Activated CD4-positive, alpha-beta T cell treated with anti-CD3 and anti-CD28 coated beads for 36 hours (primary cell): ENCODE measurements around the gene NDUFAB1. TPM values are rescaled to one million over a fixed set of nuclear protein-coding genes. Genes with fewer than 3 reads are reported as not detected.
"Not testable (repeated sequence)": the region's sequence is repeated elsewhere in the genome, so short reads cannot be mapped to it uniquely, and the experiment has no call there.

Experiments used
- ATAC-seq: fragments of 200-7000 bp; cut with Tn5 transposase; one replicate; pipeline ENCODE4 v1.10.0; 2021; ENCODE audit warnings: mild to moderate bottlenecking, moderate library complexity
- CTCF ChIA-PET: fragments of 350-600 bp; sonication (Branson Sonifier 250); formaldehyde crosslinking; loops from one replicate; lab custom pipeline; 2021; ENCODE audit warnings: antibody characterized with exemption; lab: Charles Lee
- POLR2A ChIA-PET: fragments of 350-600 bp; sonication (Branson Sonifier 250); formaldehyde crosslinking; loops from one replicate; lab custom pipeline; 2021; ENCODE audit warnings: antibody characterized with exemption, inconsistent platforms; lab: Charles Lee
- DNase-seq: peaks from one replicate; pipeline ENCODE4 v3.0.0-alpha.2; 2020
- H3K27ac Mint-ChIP-seq: one replicate; pipeline ENCODE4 v1.8.0; 2021; ENCODE audit warnings: mixed read lengths
- H3K27me3 Mint-ChIP-seq: one replicate; pipeline ENCODE4 v1.8.0; 2021; ENCODE audit warnings: mixed read lengths
- H3K36me3 Mint-ChIP-seq: one replicate; pipeline ENCODE4 v1.8.0; 2021; ENCODE audit warnings: low read depth, mixed read lengths
- H3K4me1 Mint-ChIP-seq: one replicate; pipeline ENCODE4 v1.8.0; 2021; ENCODE audit warnings: mixed read lengths
- H3K4me3 Mint-ChIP-seq: one replicate; pipeline ENCODE4 v1.8.0; 2021; ENCODE audit warnings: mild to moderate bottlenecking, moderate library complexity, mixed read lengths
- H3K9me3 Mint-ChIP-seq: one replicate; pipeline ENCODE4 v1.8.0; 2021; ENCODE audit warnings: low read depth, mixed read lengths
- intact Hi-C, 2 experiments: fragments of 100-400 bp; cut with DNase I in 1 of 2; cut with micrococcal nuclease in 1 of 2; formaldehyde crosslinking; loops; one replicate each; pipeline versions ENCODE4 v1.14.2 to v1.15.1; 2022 to 2024; cut with DNase I, micrococcal nuclease
- total RNA-seq, 2 experiments: library from RNA; stranded (reverse); gene quantifications; one replicate each; pipeline ENCODE4 v1.2.3, GENCODE V29; 2021

NDUFAB1 gene
- total RNA-seq: 100 to 1,000 TPM in 1 of 2 experiments, 10 to 100 TPM in 1; 81.5 to 158 TPM

DNA sequence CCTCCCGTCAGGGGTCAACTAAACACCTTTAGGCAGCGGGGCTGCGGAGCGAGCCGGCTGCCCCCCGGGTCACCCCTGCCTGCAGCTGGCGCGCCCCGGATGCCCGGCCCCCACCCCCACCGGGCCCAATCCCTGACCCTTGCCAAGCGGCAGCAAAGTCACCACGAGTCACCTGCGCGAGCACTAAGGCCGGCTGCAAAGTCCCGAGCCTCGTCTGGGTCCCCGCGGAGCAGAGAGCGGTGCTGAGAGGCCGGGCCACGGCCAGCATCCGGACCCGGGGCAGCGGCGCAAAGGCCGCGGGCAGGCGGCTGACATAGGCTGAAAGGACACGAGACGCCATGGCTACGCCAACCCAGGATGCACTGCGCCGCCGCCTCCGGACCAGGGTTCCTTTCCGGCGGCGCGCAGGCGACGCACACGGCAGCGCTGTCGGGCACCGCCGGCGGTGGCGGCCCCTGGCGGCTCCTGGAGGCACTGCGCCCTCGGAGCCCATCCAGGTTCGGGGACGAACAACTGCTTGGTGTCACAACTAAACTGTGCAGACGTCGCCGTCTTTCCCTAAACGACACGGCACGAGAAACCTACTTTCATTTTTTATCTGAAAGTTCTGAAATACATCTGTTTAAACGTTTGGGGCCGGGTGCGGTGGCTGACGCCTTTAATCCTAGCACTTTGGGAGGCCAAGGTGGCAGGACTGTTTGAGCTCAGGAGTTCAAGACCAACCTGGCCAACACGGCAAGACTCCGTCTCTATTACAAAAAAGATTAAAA is at the start of gene NDUFAB1:
TSS of gene NDUFAB1 (minus strand) at position 366 of the 770 bp plus-strand sequence. CDS start at position 340, 26 bp downstream.
- ChIA-PET CTCF (interaction anchor here (0.5 to 1.6 kb wide), 13 partner anchors 12 to 379 kb away, joined by 3 to 9 read pairs (median 3); partner anchors contain the start of gene UBFD1), POLR2A (interaction anchor here (0.9 kb wide), 1 partner anchor 39 kb away, joined by 3 read pairs; the partner anchor contains the start of genes EARS2 and UBFD1)
- Mint-ChIP-seq H3K27me3 (no peaks in the 10 kb centered on the region), H3K36me3 (peaks cover 27% of the 10 kb centered on the region), H3K4me1 (peaks cover 36% of the 10 kb centered on the region), H3K4me3 (peak within 1 kb of the TSS; percentile 79), H3K27ac (peak within 1 kb of the TSS; percentile 80), H3K9me3 (no peaks in the 10 kb centered on the region)
- intact Hi-C loops: loop anchor here (1.0 to 5.0 kb wide), 11 partner anchors 39 to 1644 kb away; partner anchors contain the start of genes EARS2 (in 2 of the 2), UBFD1 (in 2 of the 2), COG7 (in 1 of the 2) and DCTN5 (in 1 of the 2)
- ATAC-seq (peak; percentile 97), DNase-seq (peak; percentile 96)

DNA sequence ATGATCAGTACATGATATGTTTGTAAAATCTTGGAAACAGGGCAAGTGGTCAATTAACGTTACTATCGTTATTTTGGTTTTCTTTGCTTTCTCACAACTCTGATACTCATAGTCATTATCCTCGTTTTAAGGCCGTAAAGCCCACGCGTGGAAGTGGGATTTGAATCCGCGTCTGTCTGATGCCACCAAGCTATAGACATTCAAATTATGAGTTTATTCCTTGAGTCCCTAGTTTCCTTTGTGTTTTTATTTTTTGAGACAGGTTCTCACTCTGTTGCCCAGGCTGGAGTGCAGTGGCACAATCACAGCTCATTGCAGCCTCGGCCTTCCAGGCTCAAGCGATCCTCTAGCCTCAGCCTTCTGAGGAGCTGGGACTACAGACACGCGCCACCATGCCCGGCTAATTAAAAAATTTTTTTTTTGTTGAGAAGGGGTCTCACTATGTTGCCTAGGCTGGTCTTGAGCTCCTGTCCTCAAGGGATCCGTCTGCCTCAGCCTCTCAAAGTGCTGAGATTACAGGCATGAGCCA is 46.2 kb upstream of the NDUFAB1 start:
- H3K27me3 Mint-ChIP-seq: no peaks in the 10 kb centered on the region
- peak overlapping the region; percentile 100 for H3K4me3 Mint-ChIP-seq
- H3K36me3 Mint-ChIP-seq: peaks cover 43% of the 10 kb centered on the region
- H3K4me1 Mint-ChIP-seq: peaks cover 40% of the 10 kb centered on the region
- H3K27ac Mint-ChIP-seq: peak overlapping the region; percentile 96
- no peaks in the 10 kb centered on the region for H3K9me3 Mint-ChIP-seq
- CTCF ChIA-PET: interaction anchor here (1.1 to 2.2 kb wide), 2 partner anchors 26 to 35 kb away, joined by 3 to 7 read pairs; no protein-coding TSS in a partner anchor
- intact Hi-C loops: no loop called here
- ATAC-seq (no peak), DNase-seq (no peak)
- POLR2A ChIA-PET: interaction anchor here (1.0 kb wide), 1 partner anchor 35 kb away, joined by 3 read pairs; no protein-coding TSS in a partner anchor

DNA sequence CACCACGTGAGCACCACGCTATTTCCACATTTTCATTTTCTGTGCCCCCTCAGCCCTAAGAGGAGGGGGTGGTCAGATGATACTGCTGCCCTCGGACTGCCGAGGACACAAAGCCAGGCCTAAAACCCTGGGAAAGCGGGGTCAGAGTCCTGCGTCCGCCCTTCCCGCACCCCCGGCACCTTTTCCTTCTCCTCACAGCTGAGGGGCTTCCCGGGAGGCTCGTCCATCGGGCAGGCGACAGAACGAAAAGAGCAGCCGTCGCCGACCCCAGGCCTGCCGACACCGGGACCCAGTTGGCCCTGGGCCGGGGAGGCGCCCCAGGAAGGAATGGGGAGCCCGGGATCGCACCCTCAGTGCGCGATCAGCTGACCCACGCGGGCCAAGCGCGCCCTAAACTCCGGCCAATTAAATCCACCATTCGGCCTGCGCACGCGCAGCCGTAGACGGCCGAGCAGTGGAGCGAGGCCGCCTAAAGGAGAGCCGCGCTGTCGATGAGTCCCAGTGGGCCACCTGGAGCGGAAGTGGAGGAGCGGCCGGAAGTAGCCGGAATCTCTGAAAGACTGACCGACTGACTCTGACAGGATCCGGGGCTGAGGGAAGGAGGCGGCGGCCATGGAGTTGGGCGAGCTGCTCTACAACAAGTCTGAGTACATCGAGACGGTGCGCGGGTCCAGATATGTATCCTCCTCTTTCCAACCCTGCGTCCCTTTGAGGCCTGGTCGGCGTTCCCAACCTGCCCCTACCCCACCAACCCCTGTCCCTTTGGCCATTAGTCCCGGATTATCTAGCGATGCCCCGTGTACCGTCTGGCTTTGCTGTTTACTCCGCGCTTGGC is 45.0 kb upstream of the NDUFAB1 start, which contains the start of the genes DCTN5 and PALB2:
TSS of gene DCTN5 (plus strand) at position 536 of the 835 bp plus-strand sequence. CDS start at position 613, 77 bp downstream.
TSS of gene PALB2 (minus strand) at position 380 of the 835 bp plus-strand sequence. CDS start at position 227, 153 bp downstream.
- ATAC-seq (peak; percentile 98), DNase-seq (peak; percentile 93)
- peaks cover 34% of the 10 kb centered on the region for H3K4me1 Mint-ChIP-seq
- peak within 1 kb of the TSS; percentile 96 for H3K27ac Mint-ChIP-seq
- intact Hi-C loops: loop anchor here (1.0 to 2.0 kb wide), 9 partner anchors 30 to 898 kb away; partner anchors contain the start of genes EARS2 (in 2 of the 2), PLK1 (in 2 of the 2), UBFD1 (in 2 of the 2) and COG7 (in 1 of the 2)
- peaks cover 34% of the 10 kb centered on the region for H3K36me3 Mint-ChIP-seq
- ChIA-PET POLR2A (interaction anchor here (1.0 kb wide), 1 partner anchor 38 kb away, joined by 7 read pairs; the partner anchor contains the start of gene PLK1), CTCF (interaction anchor here (0.7 to 2.2 kb wide), 3 partner anchors 27 to 83 kb away, joined by 3 to 7 read pairs (median 3); no protein-coding TSS in a partner anchor)
- H3K4me3 Mint-ChIP-seq: peak within 1 kb of the TSS; percentile 100
- no peaks in the 10 kb centered on the region for H3K9me3 Mint-ChIP-seq
- H3K27me3 Mint-ChIP-seq: no peaks in the 10 kb centered on the region

DNA sequence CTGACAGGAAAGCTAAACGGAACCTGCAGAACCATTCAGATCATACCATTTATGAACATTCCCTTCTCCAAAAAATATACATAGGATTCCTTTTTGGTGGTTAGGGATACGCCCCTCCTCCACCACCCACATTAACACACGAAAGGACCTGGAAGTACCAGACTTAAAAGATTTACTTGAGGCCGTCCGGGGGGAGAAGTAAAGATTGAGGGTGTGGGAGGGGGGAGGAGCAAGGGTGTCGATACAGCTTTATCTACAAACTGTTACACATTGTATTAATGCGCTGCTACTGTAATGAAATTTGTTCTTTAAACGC is 44.5 kb upstream of the NDUFAB1 start:
- intact Hi-C loops: loop anchor here (2.0 kb wide), 4 partner anchors 30 to 898 kb away; partner anchors contain the start of genes COG7 (in 1 of the 2), PLK1 (in 1 of the 2) and RBBP6 (in 1 of the 2)
- ATAC-seq (peak; percentile 14), DNase-seq (no peak)
- CTCF ChIA-PET: interaction anchor here (0.7 to 1.3 kb wide), 3 partner anchors 9 to 82 kb away, joined by 3 to 6 read pairs (median 4); partner anchors contain the start of gene NDUFAB1
- POLR2A ChIA-PET: interaction anchor here (0.6 kb wide), 1 partner anchor 99 kb away, joined by 10 read pairs; no protein-coding TSS in a partner anchor
- H3K4me1 Mint-ChIP-seq: peaks cover 28% of the 10 kb centered on the region
- H3K36me3 Mint-ChIP-seq: peaks cover 34% of the 10 kb centered on the region
- peak overlapping the region; percentile 100 for H3K4me3 Mint-ChIP-seq
- no peaks in the 10 kb centered on the region for H3K9me3 Mint-ChIP-seq
- peak overlapping the region; percentile 95 for H3K27ac Mint-ChIP-seq
- H3K27me3 Mint-ChIP-seq: no peaks in the 10 kb centered on the region

DNA sequence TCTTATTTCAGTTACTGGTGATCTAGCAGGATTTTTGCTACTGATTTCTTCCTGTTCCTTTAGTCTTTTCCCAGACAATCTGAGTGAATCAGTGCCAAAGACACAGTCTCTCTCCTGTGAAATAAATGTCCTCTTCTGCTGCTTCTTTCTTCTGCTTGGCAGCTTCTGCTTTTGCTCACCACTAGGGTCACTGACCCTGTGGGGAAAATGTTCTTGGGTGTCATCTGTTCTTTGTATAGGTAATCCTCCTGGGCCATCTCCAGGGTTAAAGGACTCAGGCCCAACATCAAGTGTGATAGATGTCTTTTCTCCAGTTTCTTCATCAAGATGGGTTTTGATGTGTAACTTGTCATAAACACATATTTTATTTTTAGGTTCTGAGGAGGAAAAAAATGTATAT is 39.8 kb upstream of the NDUFAB1 start:
- ChIA-PET CTCF (no interaction called here), POLR2A (no interaction called here)
- no peak for DNase-seq
- Mint-ChIP-seq H3K9me3 (no peaks in the 10 kb centered on the region), H3K27ac (no peak overlapping the region), H3K4me1 (peaks cover 20% of the 10 kb centered on the region), H3K36me3 (peaks cover 43% of the 10 kb centered on the region), H3K4me3 (no peak overlapping the region), H3K27me3 (no peaks in the 10 kb centered on the region)
- intact Hi-C loops: no loop called here
- ATAC-seq: no peak

DNA sequence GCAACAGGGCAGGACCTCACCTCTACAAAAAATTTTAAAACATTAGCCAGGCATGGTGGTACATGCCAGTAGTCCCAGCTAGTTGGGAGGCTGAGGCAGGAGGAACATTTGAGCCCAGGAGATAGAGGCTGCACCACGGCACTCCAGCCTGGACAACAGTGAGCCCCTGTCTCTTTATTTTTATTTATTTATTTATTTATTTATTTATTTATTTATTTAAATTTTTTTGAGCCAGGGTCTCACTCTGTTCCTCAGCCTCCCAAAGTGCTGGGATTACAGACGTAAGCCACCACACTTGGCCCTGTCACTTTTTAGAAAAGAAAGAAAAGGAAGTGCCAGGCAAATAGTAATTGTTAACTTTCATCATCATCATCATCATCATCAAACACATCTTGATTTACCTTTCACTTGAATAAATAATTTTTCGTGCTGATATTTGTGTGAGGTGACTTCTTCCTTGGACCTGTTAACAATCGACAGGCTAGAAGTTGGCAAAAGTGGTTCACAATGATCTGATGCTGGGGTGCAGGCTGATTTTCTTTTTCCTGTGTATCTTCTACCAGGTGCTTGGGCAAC is 38.4 kb upstream of the NDUFAB1 start:
- Mint-ChIP-seq H3K9me3 (no peaks in the 10 kb centered on the region), H3K36me3 (peaks cover 53% of the 10 kb centered on the region), H3K27me3 (no peaks in the 10 kb centered on the region), H3K4me3 (no peak overlapping the region), H3K27ac (no peak overlapping the region), H3K4me1 (peaks cover 12% of the 10 kb centered on the region)
- CTCF ChIA-PET: no interaction called here
- intact Hi-C loops: no loop called here
- no peak for DNase-seq
- POLR2A ChIA-PET: no interaction called here
- no peak for ATAC-seq

DNA sequence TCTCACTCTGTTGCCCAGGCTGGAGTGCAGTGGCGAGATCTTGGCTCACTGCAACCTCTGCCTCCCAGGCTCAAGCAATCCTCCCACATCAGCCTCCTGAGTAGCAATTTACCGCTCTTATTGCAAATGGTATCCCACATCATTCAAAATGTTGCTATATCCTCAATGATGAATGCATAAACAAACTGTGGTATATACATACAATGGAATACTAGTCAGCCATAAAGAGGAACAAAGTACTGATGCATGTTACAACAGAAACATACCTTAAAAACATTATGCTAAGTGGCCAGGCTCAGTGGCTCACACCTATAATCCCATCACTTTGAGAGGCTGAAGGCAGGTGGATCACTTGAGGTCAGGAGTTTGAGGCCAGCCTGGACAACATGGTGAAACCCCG is 35.8 kb upstream of the NDUFAB1 start:
- H3K4me3 Mint-ChIP-seq, H3K27me3 Mint-ChIP-seq, POLR2A ChIA-PET, H3K27ac Mint-ChIP-seq, CTCF ChIA-PET, ATAC-seq, DNase-seq, intact Hi-C loops, H3K9me3 Mint-ChIP-seq, H3K4me1 Mint-ChIP-seq: not testable (repeated sequence)
- H3K36me3 Mint-ChIP-seq: peaks cover 57% of the 10 kb centered on the region

DNA sequence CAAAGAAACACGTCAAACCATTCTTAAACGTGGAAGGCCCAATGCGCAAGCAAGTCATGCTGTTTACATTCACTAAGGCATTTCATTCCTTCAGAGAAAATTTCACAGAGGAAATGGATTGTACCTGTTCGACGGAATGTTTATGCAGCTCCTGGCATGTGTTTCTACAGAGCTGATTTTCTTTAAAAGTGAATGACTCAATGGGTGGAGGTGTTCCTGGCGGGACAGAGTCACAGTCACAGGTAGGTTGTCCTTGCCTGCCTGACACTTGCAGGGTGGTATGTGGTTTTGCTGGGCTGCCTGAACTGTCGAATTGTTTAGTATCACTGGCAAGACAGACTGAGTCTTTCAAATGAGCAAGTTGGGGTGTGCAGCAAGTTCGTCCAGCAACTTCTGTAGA is 33.4 kb upstream of the NDUFAB1 start:
- ATAC-seq (no peak), DNase-seq (no peak)
- H3K36me3 Mint-ChIP-seq: peaks cover 53% of the 10 kb centered on the region
- no peaks in the 10 kb centered on the region for H3K27me3 Mint-ChIP-seq
- H3K4me1 Mint-ChIP-seq: peaks cover 3% of the 10 kb centered on the region
- CTCF ChIA-PET: no interaction called here
- POLR2A ChIA-PET: no interaction called here
- no peaks in the 10 kb centered on the region for H3K9me3 Mint-ChIP-seq
- intact Hi-C loops: no loop called here
- H3K4me3 Mint-ChIP-seq: no peak overlapping the region
- no peak overlapping the region for H3K27ac Mint-ChIP-seq

DNA sequence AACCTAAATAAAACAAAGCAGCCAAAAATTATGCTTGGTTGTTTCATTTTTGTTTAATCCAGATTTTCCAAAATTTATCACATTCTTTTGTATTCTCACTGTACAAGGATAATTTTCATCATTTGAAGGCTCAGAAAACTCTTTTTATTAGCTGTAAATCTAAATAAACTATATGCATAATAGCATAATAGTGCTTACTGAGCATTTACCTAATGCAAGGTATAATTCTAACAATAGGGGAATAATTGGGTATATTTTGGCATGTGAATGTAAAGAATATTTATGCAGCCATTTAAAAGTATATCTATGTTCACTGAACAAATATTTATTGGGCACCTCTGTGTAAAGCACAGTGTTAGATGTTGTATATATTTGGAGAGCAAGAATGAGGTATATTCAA is 28.0 kb upstream of the NDUFAB1 start:
- intact Hi-C loops: no loop called here
- ChIA-PET POLR2A (no interaction called here), CTCF (interaction anchor here (0.7 to 0.8 kb wide), 2 partner anchors 39 to 312 kb away, joined by 3 read pairs; no protein-coding TSS in a partner anchor)
- H3K4me1 Mint-ChIP-seq: no peaks in the 10 kb centered on the region
- H3K36me3 Mint-ChIP-seq: peaks cover 59% of the 10 kb centered on the region
- H3K4me3 Mint-ChIP-seq: no peak overlapping the region
- H3K9me3 Mint-ChIP-seq: no peaks in the 10 kb centered on the region
- H3K27ac Mint-ChIP-seq: no peak overlapping the region
- ATAC-seq (no peak), DNase-seq (no peak)
- no peaks in the 10 kb centered on the region for H3K27me3 Mint-ChIP-seq

DNA sequence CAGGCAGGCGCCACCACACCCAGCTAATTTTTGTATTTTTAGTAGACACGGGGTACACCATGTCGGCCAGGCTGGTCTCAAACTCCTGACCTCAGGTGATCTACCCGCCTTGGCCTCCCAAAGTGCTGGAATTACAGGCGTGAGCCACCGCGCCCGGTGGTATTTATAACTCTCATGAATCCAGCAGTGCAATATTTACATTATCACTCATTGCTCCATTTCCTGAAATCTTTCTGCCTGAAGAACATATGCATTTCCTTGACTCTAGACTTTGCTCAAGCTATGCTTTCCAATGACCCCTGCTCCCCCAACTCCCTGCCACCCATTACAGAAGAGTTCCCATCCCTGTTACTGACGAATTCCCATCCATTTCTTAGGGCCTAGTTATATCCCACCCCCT is 19.7 kb upstream of the NDUFAB1 start:
- POLR2A ChIA-PET: no interaction called here
- CTCF ChIA-PET: no interaction called here
- H3K27me3 Mint-ChIP-seq: no peaks in the 10 kb centered on the region
- ATAC-seq (no peak), DNase-seq (no peak)
- intact Hi-C loops: no loop called here
- no peak overlapping the region for H3K4me3 Mint-ChIP-seq
- H3K27ac Mint-ChIP-seq: peak overlapping the region; percentile 4
- H3K36me3 Mint-ChIP-seq: peaks cover 33% of the 10 kb centered on the region
- no peaks in the 10 kb centered on the region for H3K9me3 Mint-ChIP-seq
- no peaks in the 10 kb centered on the region for H3K4me1 Mint-ChIP-seq
